ENCODE measurements around the gene NUAK1. TPM values are rescaled to one million over a fixed set of nuclear protein-coding genes. Genes with fewer than 3 reads are reported as not detected.

Gene NUAK1
- total and polyA plus RNA-seq, 2 experiments from 2014 or later, result 13.4 to 29.6 TPM

GRCh38 chr12:106046301-106046846 is 92.4 kb downstream of the NUAK1 start:
- in situ Hi-C loops (cut with MboI), result no loop called here
- Histone ChIP-seq H3K4me3 (no peak overlapping the region), H3K36me3 (ENCODE audit: low read depth) (no peaks in the 10 kb centered on the region), H3K9me3 (ENCODE audit: low read depth) (no peaks in the 10 kb centered on the region), H4K20me1 (ENCODE audit: insufficient read depth) (no peaks in the 10 kb centered on the region), H3K9ac (no peak overlapping the region), H2AFZ (no peak overlapping the region), H3K4me2 (ENCODE audit: unreplicated experiment) (no peak overlapping the region), H3K79me2 (ENCODE audit: insufficient read depth) (no peaks in the 10 kb centered on the region), H3K27me3 (replicated peaks; ENCODE audit: insufficient read depth) (no peaks in the 10 kb centered on the region), H3K9me2 (ENCODE audit: insufficient read depth) (no peaks in the 10 kb centered on the region), H3F3A (ENCODE audit: insufficient read depth) (peaks cover 4% of the 10 kb centered on the region; the same call in 1 of the 2 replicates), H3K27ac (no peak overlapping the region), H3K4me1 (ENCODE audit: insufficient read depth) (peaks cover 12% of the 10 kb centered on the region)
- TF ChIP-seq EZH2 (IDR thresholded peaks at IDR 0.05; ENCODE audit: insufficient read depth, poor library complexity, severe bottlenecking) (no peak), EZH2phosphoT487 (IDR thresholded peaks at IDR 0.05; ENCODE audit: insufficient read depth, low read depth) (no peak)
- WGBS, 2 experiments (ENCODE audit: low coverage in 1 of 2, low lambda C conversion rate in 2 of 2, missing lambda C conversion rate in 2 of 2), result 88 to 90% methylated on average over 4 of the region's 4 CpGs
- DNase-seq, result no peak

DNA sequence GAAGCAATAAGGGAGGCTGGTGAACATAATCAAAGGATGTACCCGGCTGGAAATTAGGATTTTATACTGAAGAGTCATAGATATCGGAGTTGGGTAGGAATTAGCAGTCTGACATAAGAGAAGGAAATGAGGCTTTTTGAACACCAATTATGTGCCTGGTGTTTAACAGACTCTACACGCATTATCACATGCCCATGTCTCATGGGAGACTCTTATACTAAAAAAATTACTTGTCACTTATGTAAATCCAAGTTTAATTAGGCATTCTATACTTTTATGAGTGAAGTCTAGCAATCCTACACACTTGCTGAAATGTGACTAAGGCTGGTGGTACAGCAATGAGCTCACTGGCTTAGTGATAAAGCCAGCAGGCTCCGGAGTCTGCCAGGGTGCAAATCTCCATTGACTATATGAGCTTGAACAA is 93.5 kb downstream of the NUAK1 start:
- Histone ChIP-seq H3K4me1 (ENCODE audit: insufficient read depth) (peaks cover 9% of the 10 kb centered on the region), H3K9me2 (ENCODE audit: insufficient read depth) (no peaks in the 10 kb centered on the region), H3K4me3 (no peak overlapping the region), H3K79me2 (ENCODE audit: insufficient read depth) (no peaks in the 10 kb centered on the region), H4K20me1 (ENCODE audit: insufficient read depth) (no peaks in the 10 kb centered on the region), H3K4me2 (ENCODE audit: unreplicated experiment) (no peak overlapping the region), H2AFZ (no peak overlapping the region), H3K27ac (no peak overlapping the region), H3K27me3 (replicated peaks; ENCODE audit: insufficient read depth) (no peaks in the 10 kb centered on the region), H3K36me3 (ENCODE audit: low read depth) (no peaks in the 10 kb centered on the region), H3F3A (ENCODE audit: insufficient read depth) (peaks cover 4% of the 10 kb centered on the region; the same call in 1 of the 2 replicates), H3K9ac (no peak overlapping the region), H3K9me3 (ENCODE audit: low read depth) (no peaks in the 10 kb centered on the region)
- TF ChIP-seq EZH2 (IDR thresholded peaks at IDR 0.05; ENCODE audit: insufficient read depth, poor library complexity, severe bottlenecking) (no peak), EZH2phosphoT487 (IDR thresholded peaks at IDR 0.05; ENCODE audit: insufficient read depth, low read depth) (no peak)
- in situ Hi-C loops (cut with MboI), result no loop called here
- no peak for DNase-seq
- WGBS, 2 experiments (ENCODE audit: low coverage in 1 of 2, low lambda C conversion rate in 2 of 2, missing lambda C conversion rate in 2 of 2), result 91 to 93% methylated on average over 4 of the region's 4 CpGs

DNA sequence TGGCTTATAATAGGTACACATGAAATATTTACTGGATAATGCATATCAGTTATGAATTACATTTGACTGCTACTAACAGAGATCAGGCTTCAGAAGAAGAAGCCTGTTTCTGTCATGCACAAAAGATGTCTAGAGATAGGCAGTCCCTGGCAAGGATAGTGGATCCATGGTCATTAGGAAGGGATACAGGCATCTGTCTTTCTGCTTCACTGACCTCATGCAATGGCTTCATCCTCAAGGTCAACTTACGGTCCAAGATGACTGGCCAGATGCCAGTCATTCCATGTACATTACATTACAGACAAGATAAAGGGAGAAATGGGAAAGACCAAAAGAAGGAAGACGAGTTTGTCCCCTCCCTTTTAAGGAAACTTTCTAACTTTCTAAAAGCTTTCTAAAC is 94.0 kb downstream of the NUAK1 start:
- TF ChIP-seq EZH2 (IDR thresholded peaks at IDR 0.05; ENCODE audit: insufficient read depth, poor library complexity, severe bottlenecking) (no peak), EZH2phosphoT487 (IDR thresholded peaks at IDR 0.05; ENCODE audit: insufficient read depth, low read depth) (no peak)
- no peak overlapping the region for H3K4me3 ChIP-seq
- no peak overlapping the region for H3K4me2 ChIP-seq (ENCODE audit: unreplicated experiment)
- no peaks in the 10 kb centered on the region for H3K27me3 ChIP-seq (replicated peaks; ENCODE audit: insufficient read depth)
- DNase-seq, result peak; percentile 25
- no peak overlapping the region for H3K9ac ChIP-seq
- H3F3A ChIP-seq (ENCODE audit: insufficient read depth), result peaks cover 4% of the 10 kb centered on the region; the same call in 1 of the 2 replicates
- H3K27ac ChIP-seq, result no peak overlapping the region
- H3K79me2 ChIP-seq (ENCODE audit: insufficient read depth), result no peaks in the 10 kb centered on the region
- no peaks in the 10 kb centered on the region for H4K20me1 ChIP-seq (ENCODE audit: insufficient read depth)
- in situ Hi-C loops (cut with MboI), result no loop called here
- no peaks in the 10 kb centered on the region for H3K9me2 ChIP-seq (ENCODE audit: insufficient read depth)
- H3K4me1 ChIP-seq (ENCODE audit: insufficient read depth), result peaks cover 9% of the 10 kb centered on the region
- WGBS, 2 experiments (ENCODE audit: low coverage in 1 of 2, low lambda C conversion rate in 2 of 2, missing lambda C conversion rate in 2 of 2), result 33 to 35% methylated on average over 2 of the region's 2 CpGs
- H2AFZ ChIP-seq, result no peak overlapping the region
- H3K9me3 ChIP-seq (ENCODE audit: low read depth), result no peaks in the 10 kb centered on the region
- H3K36me3 ChIP-seq (ENCODE audit: low read depth), result no peaks in the 10 kb centered on the region

- no peaks in the 10 kb centered on the region for H3K79me2 ChIP-seq (ENCODE audit: insufficient read depth)
- in situ Hi-C loops (cut with MboI), result no loop called here
- no peaks in the 10 kb centered on the region for H4K20me1 ChIP-seq (ENCODE audit: insufficient read depth)
- TF ChIP-seq EZH2 (IDR thresholded peaks at IDR 0.05; ENCODE audit: insufficient read depth, poor library complexity, severe bottlenecking) (no peak), EZH2phosphoT487 (IDR thresholded peaks at IDR 0.05; ENCODE audit: insufficient read depth, low read depth) (no peak)
- H3K27ac ChIP-seq, result no peak overlapping the region
- no peak overlapping the region for H3K4me2 ChIP-seq (ENCODE audit: unreplicated experiment)
- H2AFZ ChIP-seq, result no peak overlapping the region
- H3F3A ChIP-seq (ENCODE audit: insufficient read depth), result peaks cover 4% of the 10 kb centered on the region; the same call in 1 of the 2 replicates
- 66 to 69% methylated on average over 4 of the region's 4 CpGs for WGBS, 2 experiments (ENCODE audit: low coverage in 1 of 2, low lambda C conversion rate in 2 of 2, missing lambda C conversion rate in 2 of 2)
- H3K4me1 ChIP-seq (ENCODE audit: insufficient read depth), result peaks cover 9% of the 10 kb centered on the region
- no peak overlapping the region for H3K4me3 ChIP-seq
- no peaks in the 10 kb centered on the region for H3K9me2 ChIP-seq (ENCODE audit: insufficient read depth)
- H3K9ac ChIP-seq, result no peak overlapping the region
- DNase-seq, result no peak
- H3K27me3 ChIP-seq (replicated peaks; ENCODE audit: insufficient read depth), result no peaks in the 10 kb centered on the region
- no peaks in the 10 kb centered on the region for H3K36me3 ChIP-seq (ENCODE audit: low read depth)
- H3K9me3 ChIP-seq (ENCODE audit: low read depth), result no peaks in the 10 kb centered on the region
Measured at GRCh38 chr12:106042037-106042436, 96.7 kb downstream of the NUAK1 start.

All from GM23248 (cell line).